Colonic mucosa (tissue), 4 donors: Measurements from ENCODE around the gene TCF12. TPM values are rescaled to one million over a fixed set of nuclear protein-coding genes. Genes with fewer than 3 reads are reported as not detected.

Experiments used
- DNase-seq: peaks from one replicate; pipeline ENCODE4 v3.0.0-alpha.2; 2020
- H3K27ac ChIP-seq: fragments of 200-600 bp; one replicate; pipeline ENCODE4 v1.8.0; 2021
- H3K27me3 ChIP-seq: fragments of 200-600 bp; one replicate; pipeline ENCODE4 v1.8.0; 2021
- H3K36me3 ChIP-seq: fragments of 200-600 bp; one replicate; pipeline ENCODE4 v1.8.0; 2021
- H3K4me1 ChIP-seq: fragments of 200-600 bp; one replicate; pipeline ENCODE4 v1.8.0; 2021; ENCODE audit warnings: mild to moderate bottlenecking
- H3K4me3 ChIP-seq: fragments of 200-600 bp; one replicate; pipeline ENCODE4 v1.8.0; 2021
- H3K9ac ChIP-seq, 2 donors: one replicate each; pipeline ENCODE4 v1.7.0; 2013; ENCODE audit warnings: control low read depth in 2 of 2, low read depth in 2 of 2, low read length in 2 of 2
- H3K9me3 ChIP-seq: fragments of 200-600 bp; one replicate; pipeline ENCODE4 v1.8.0; 2021
- CTCF ChIP-seq: fragments of 200-600 bp; IDR thresholded peaks from one replicate; pipeline ENCODE4 v1.8.0; 2022; ENCODE audit warnings: antibody characterized with exemption, mild to moderate bottlenecking
- intact Hi-C: fragments of 100-400 bp; cut with DNase I; formaldehyde crosslinking; loops from one replicate; pipeline ENCODE4 v1.14.1; 2022
- total RNA-seq, 2 donors: library from RNA; stranded (reverse); fragmentation: NEBNext Ultra II Directional in 1 of 2; extraction: Animal tissue kit (Norgen Biotek cat#: 25700) in 1 of 2; gene quantifications; one replicate each; pipeline ENCODE4 v1.2.1, GENCODE V29; 2021
- donor health status: healthy.
- donor health status: DM: no; HTN: no; CAD: no.
- donor health status: DM: no; HTN: no; CAD: no.

The TCF12 gene
- total RNA-seq, 2 donors from 2014 or later, result 68.7 to 76.3 TPM

GRCh38 chr15:57118013-57118799, 199.8 kb downstream of the TCF12 start:
- Histone ChIP-seq H3K27ac (no peak overlapping the region), H3K36me3 (no peaks in the 10 kb centered on the region), H3K27me3 (no peaks in the 10 kb centered on the region), H3K4me3 (no peak overlapping the region), H3K9ac (no peak overlapping the region), H3K9me3 (no peaks in the 10 kb centered on the region), H3K4me1 (peaks cover 5% of the 10 kb centered on the region)
- no peak for TF ChIP-seq CTCF
- no peak for DNase-seq
- intact Hi-C loops, result no loop called here

GRCh38 chr15:57122080-57122840, 203.8 kb downstream of the TCF12 start:
- H3K4me3 ChIP-seq, result no peak overlapping the region
- no peaks in the 10 kb centered on the region for H3K9me3 ChIP-seq
- H3K36me3 ChIP-seq, result no peaks in the 10 kb centered on the region
- no peaks in the 10 kb centered on the region for H3K4me1 ChIP-seq
- no peak for TF ChIP-seq CTCF
- no peak overlapping the region for H3K9ac ChIP-seq
- intact Hi-C loops, result no loop called here
- no peaks in the 10 kb centered on the region for H3K27me3 ChIP-seq
- no peak for DNase-seq
- H3K27ac ChIP-seq, result peak overlapping the region; percentile 42

- H3K36me3 ChIP-seq, result no peaks in the 10 kb centered on the region
- H3K4me1 ChIP-seq, result no peaks in the 10 kb centered on the region
- H3K9me3 ChIP-seq, result no peaks in the 10 kb centered on the region
- no peak for TF ChIP-seq CTCF
- no peak overlapping the region for H3K9ac ChIP-seq
- no peaks in the 10 kb centered on the region for H3K27me3 ChIP-seq
- H3K4me3 ChIP-seq, result no peak overlapping the region
- no peak for DNase-seq
- intact Hi-C loops, result no loop called here
- H3K27ac ChIP-seq, result no peak overlapping the region
These were observed 205.6 kb downstream of the TCF12 start for GRCh38 chr15:57124036-57124435.

GRCh38 chr15:57129064-57129463, 210.6 kb downstream of the TCF12 start:
- no peak overlapping the region for H3K9ac ChIP-seq
- no peak for DNase-seq
- no peak overlapping the region for H3K27ac ChIP-seq
- TF ChIP-seq CTCF, result no peak
- no peaks in the 10 kb centered on the region for H3K27me3 ChIP-seq
- H3K36me3 ChIP-seq, result no peaks in the 10 kb centered on the region
- no peak overlapping the region for H3K4me3 ChIP-seq
- intact Hi-C loops, result no loop called here
- no peaks in the 10 kb centered on the region for H3K4me1 ChIP-seq
- no peaks in the 10 kb centered on the region for H3K9me3 ChIP-seq

GRCh38 chr15:57130956-57131355, 212.5 kb downstream of the TCF12 start:
- intact Hi-C loops, result loop anchor here (10.0 kb wide), 1 partner anchor 636 kb away; no protein-coding TSS in a partner anchor
- no peak for TF ChIP-seq CTCF
- H3K4me3 ChIP-seq, result no peak overlapping the region
- H3K9ac ChIP-seq, result no peak overlapping the region
- no peaks in the 10 kb centered on the region for H3K36me3 ChIP-seq
- no peaks in the 10 kb centered on the region for H3K4me1 ChIP-seq
- no peaks in the 10 kb centered on the region for H3K9me3 ChIP-seq
- no peak for DNase-seq
- no peaks in the 10 kb centered on the region for H3K27me3 ChIP-seq
- no peak overlapping the region for H3K27ac ChIP-seq
